Measurements from ENCODE around the gene TBC1D24.
"Not testable (repeated sequence)": the region's sequence is repeated elsewhere in the genome, so short reads cannot be mapped to it uniquely, and the experiment has no call there.

Gene TBC1D24

GRCh38 chr16:2468725-2469398 lies 6.1 kb upstream of the TBC1D24 start:
- DNase-seq (ENCODE audit: low read depth in 2 of 2), result no peak

- no peak for DNase-seq (ENCODE audit: low read depth in 2 of 2)
These were observed 5.3 kb upstream of the TBC1D24 start for GRCh38 chr16:2469399-2470233.

GRCh38 chr16:2470234-2470601 lies 4.7 kb upstream of the TBC1D24 start:
- DNase-seq (ENCODE audit: low read depth in 2 of 2), result no peak

GRCh38 chr16:2470603-2471015 lies 4.3 kb upstream of the TBC1D24 start:
- no peak for DNase-seq (ENCODE audit: low read depth in 2 of 2)

GRCh38 chr16:2471016-2471652 lies 3.8 kb upstream of the TBC1D24 start, which contains the start of gene NTN3:
NTN3 (plus strand) TSS chr16:2471297; CDS start chr16:2471702, 405 bp downstream.
- no peak for DNase-seq (ENCODE audit: low read depth in 2 of 2)

- no peak for DNase-seq (ENCODE audit: low read depth in 2 of 2)
These were observed 3.1 kb upstream of the TBC1D24 start for GRCh38 chr16:2471653-2472487.

GRCh38 chr16:2472488-2472864 lies 2.5 kb upstream of the TBC1D24 start:
- DNase-seq (ENCODE audit: low read depth in 2 of 2), result no peak

- no peak for DNase-seq (ENCODE audit: low read depth in 2 of 2)
These were observed 2.0 kb upstream of the TBC1D24 start for GRCh38 chr16:2472885-2473445.

GRCh38 chr16:2473446-2473926 lies 1.4 kb upstream of the TBC1D24 start:
- DNase-seq (ENCODE audit: low read depth in 2 of 2), result no peak

GRCh38 chr16:2473999-2474876 lies 689 bp upstream of the TBC1D24 start:
- DNase-seq (ENCODE audit: low read depth in 2 of 2), result no peak

GRCh38 chr16:2475413-2476344 lies 752 bp downstream of the TBC1D24 start:
- no peak for DNase-seq (ENCODE audit: low read depth in 2 of 2)

GRCh38 chr16:2476345-2476720 lies 1.4 kb downstream of the TBC1D24 start:
- DNase-seq (ENCODE audit: low read depth in 2 of 2), result no peak

GRCh38 chr16:2476741-2477140 lies 1.8 kb downstream of the TBC1D24 start:
- no peak for DNase-seq (ENCODE audit: low read depth in 2 of 2)

GRCh38 chr16:2477327-2477726 lies 2.4 kb downstream of the TBC1D24 start:
- no peak for DNase-seq (ENCODE audit: low read depth in 2 of 2)

GRCh38 chr16:2478279-2478678 lies 3.4 kb downstream of the TBC1D24 start:
- no peak for DNase-seq (ENCODE audit: low read depth in 2 of 2)

- not testable (repeated sequence) for DNase-seq (ENCODE audit: low read depth in 2 of 2)
These were observed 5.1 kb downstream of the TBC1D24 start for GRCh38 chr16:2479996-2480395.

GRCh38 chr16:2480948-2481347 lies 6.0 kb downstream of the TBC1D24 start:
- no peak for DNase-seq (ENCODE audit: low read depth in 2 of 2)

- no peak for DNase-seq (ENCODE audit: low read depth in 2 of 2)
These were observed 6.7 kb downstream of the TBC1D24 start for GRCh38 chr16:2481676-2482075.

- no peak for DNase-seq (ENCODE audit: low read depth in 2 of 2)
These were observed 7.3 kb downstream of the TBC1D24 start for GRCh38 chr16:2482249-2482648.
